GM18505 (cell line): ENCODE results near the gene APOB.

Experiments
- ATAC-seq: cut with Tn5 transposase; IDR thresholded peaks from one replicate; pipeline ENCODE4 v1.9.1; 2021; ENCODE audit not compliant: unreplicated experiment
- POLR2A ChIP-seq: IDR thresholded peaks from 4 replicates; pipeline ENCODE4 v1.6.1; 2011; ENCODE audit warnings: borderline replicate concordance; ENCODE audit not compliant: insufficient read depth, insufficient read length; ENCODE audit errors: extremely low read depth

Gene APOB

DNA sequence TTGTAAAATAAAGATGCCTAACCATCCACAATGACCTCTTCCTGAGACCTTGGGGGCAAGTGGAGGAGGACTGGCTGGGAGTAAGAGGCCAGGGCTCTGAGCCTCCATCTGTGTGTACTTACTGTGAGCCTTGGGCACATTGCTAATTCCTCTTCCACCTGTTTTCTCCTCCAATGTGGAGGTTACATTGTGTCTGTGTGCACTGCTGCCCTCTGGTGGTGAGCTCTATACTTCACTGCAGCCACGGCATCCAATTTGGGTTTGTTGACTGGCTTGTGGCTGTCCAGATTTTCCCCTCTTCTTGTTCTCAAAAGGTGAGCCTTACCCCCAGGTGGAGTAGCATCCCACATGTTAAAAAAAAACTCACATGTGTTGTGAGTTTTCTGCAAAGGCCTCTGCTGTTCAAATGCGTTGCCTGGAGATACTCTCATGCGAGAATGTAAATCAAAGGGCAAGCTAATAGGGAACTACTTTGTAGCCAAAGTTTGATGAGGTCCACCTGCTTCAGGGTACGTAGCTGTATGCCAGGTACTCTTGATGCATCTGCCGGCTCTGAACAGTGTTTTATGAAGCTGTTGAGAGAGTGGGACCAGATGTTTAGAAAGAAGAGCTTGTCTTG, 80.8 kb downstream of the APOB start:
- TF ChIP-seq POLR2A: no peak
- ATAC-seq: peak; percentile 72

GRCh38 chr2:20961858-20962257, 82.0 kb downstream of the APOB start:
- no peak for ATAC-seq
- TF ChIP-seq POLR2A: no peak

DNA sequence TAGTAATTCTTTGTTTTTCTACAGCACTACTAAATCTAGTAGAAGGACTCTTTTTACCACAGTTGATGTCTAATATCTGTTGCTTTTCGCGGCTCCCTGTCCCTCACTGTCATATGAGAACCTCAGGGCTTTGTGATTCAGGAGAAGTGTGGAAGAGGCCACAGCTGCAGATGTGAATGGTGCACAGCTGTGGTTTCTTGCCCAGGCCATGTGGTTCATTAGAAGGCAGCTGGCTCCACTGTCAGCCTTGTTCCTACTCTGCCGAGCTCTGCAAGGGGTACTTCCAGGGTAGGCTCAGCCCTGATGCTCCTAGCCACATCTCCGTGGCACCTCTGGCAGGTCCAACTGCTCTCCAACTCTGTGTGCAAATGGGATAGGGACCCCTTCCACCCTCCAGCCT, 83.9 kb downstream of the APOB start:
- no peak for TF ChIP-seq POLR2A
- no peak for ATAC-seq

GRCh38 chr2:20959252-20959651, 84.6 kb downstream of the APOB start:
- TF ChIP-seq POLR2A: no peak
- ATAC-seq: no peak

- TF ChIP-seq POLR2A: no peak
- no peak for ATAC-seq
These were observed 85.9 kb downstream of the APOB start for GRCh38 chr2:20957788-20958525.

DNA sequence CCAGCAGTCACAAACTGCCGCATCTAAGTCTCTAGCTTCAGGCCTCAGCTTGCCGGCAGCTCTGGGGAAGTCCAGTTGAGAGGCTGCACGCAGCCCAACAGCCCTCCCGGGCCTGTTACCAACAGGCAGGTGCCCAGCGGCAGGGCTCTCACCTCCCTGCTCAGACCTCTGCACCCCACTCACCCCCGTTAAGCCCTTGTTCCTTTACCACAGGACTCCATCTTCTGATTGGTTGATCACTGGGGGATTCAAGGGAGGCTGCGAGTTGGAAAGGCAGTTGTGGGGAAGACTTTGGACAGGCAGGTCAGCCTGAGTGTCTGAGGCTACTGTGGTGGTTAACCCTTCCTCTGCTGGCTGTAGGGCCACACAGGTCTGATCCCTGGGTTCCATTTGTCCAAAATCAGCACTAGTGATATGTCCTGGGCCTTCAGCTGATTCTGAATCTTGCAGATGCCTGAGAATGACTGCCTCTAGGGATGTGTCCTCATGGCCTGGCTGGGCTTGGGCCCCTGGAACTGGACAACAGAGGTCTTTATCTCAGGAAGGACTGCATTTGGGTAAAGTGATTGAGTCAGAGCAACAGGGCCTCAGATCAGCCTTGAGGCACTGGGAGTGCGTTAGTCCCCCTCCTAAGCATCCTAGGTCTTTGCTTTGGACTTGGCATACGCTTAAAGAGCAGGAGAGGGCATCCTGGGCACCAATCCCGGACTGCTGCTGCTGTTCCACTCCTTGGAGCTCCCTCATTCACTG, 88.4 kb downstream of the APOB start:
- ATAC-seq: no peak
- TF ChIP-seq POLR2A: no peak

DNA sequence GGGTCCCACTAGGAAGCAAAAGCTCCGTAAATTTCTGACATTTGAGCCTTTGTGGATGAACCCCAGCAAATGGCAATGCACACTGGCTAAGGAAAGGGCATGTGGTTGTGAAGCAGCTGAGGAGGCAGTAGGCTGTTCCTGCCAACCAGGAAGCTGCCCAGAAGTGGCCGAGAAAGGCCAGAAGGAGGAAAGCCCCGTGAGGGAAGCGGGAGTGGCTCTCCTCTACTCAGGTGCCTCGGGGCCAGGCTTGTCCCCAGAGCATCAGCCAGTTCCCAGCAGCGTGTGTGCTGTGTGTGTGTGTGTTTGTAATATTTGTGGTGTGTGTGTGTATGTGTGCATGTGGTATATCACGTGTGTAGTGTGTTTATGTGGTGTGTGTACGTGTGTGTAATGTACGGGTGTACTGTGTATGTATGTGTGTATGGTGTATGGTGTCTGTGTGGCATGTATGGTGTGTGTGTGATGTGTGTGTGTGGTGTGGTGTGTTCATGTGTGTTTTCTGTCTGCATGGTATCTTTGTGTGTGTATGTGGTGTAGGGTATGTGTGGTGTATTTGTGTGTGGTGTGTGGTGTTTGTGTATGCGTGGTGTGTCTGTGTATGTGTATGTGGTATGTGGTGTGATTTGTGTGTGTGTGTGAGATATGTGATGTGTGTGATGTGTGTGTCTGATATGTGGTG, 90.6 kb downstream of the APOB start:
- ATAC-seq: no peak
- TF ChIP-seq POLR2A: no peak
